ENCODE data around the gene PBOV1. TPM values are rescaled to one million over a fixed set of nuclear protein-coding genes. Genes with fewer than 3 reads are reported as not detected.

PBOV1 gene
- total RNA-seq, 2 experiments from 2014 or later, result not detected

- no peak overlapping the region for H3K27ac ChIP-seq (ENCODE audit: low read depth, low read length, poor library complexity, severe bottlenecking)
- intact Hi-C loops (cut with micrococcal nuclease; ENCODE audit: unreplicated experiment), result no loop called here
- no peaks in the 10 kb centered on the region for H3K9me3 ChIP-seq (ENCODE audit: low read length)
- no peaks in the 10 kb centered on the region for H3K4me1 ChIP-seq (ENCODE audit: insufficient read depth, low read length, poor library complexity, severe bottlenecking)
- no peaks in the 10 kb centered on the region for H3K9me2 ChIP-seq (ENCODE audit: insufficient read depth, low read length)
- H3K36me3 ChIP-seq (ENCODE audit: insufficient read depth, low read length), result no peaks in the 10 kb centered on the region
- no peak for DNase-seq (ENCODE audit: low spot score)
- no peak overlapping the region for H3K4me3 ChIP-seq (ENCODE audit: low read depth, low read length, poor library complexity, severe bottlenecking)
- BruUV-seq (replicated peaks), result no TSS peak
- ChIA-PET CTCF (ENCODE audit: unreplicated experiment) (no interaction called here), POLR2A (interaction anchor here (0.6 to 1.2 kb wide), 3 partner anchors 11 to 93 kb away, joined by 3 read pairs; no protein-coding TSS in a partner anchor)
- H3K79me2 ChIP-seq (ENCODE audit: insufficient read depth, low read depth, low read length), result no peaks in the 10 kb centered on the region
- H3K4me2 ChIP-seq (ENCODE audit: low read length), result no peak overlapping the region
- no peak overlapping the region for H2AFZ ChIP-seq (ENCODE audit: low read length)
- no peak for TF ChIP-seq CTCF (conservative IDR thresholded peaks at IDR 0.05; ENCODE audit: low read length)
- TF ChIP-seq EZH2phosphoT487 (IDR thresholded peaks at IDR 0.05; ENCODE audit: borderline replicate concordance, low read depth, low read length), result no peak
- no peaks in the 10 kb centered on the region for H4K20me1 ChIP-seq (ENCODE audit: insufficient read depth, low read length)
Measured at GRCh38 chr6:138204792-138205384, 13.4 kb downstream of the PBOV1 start.

- Histone ChIP-seq H3K79me2 (ENCODE audit: insufficient read depth, low read depth, low read length) (no peaks in the 10 kb centered on the region), H3K27ac (ENCODE audit: low read depth, low read length, poor library complexity, severe bottlenecking) (no peak overlapping the region), H3K9me3 (ENCODE audit: low read length) (no peaks in the 10 kb centered on the region), H2AFZ (ENCODE audit: low read length) (no peak overlapping the region), H3K4me2 (ENCODE audit: low read length) (no peak overlapping the region), H3K36me3 (ENCODE audit: insufficient read depth, low read length) (no peaks in the 10 kb centered on the region), H3K4me1 (ENCODE audit: insufficient read depth, low read length, poor library complexity, severe bottlenecking) (no peaks in the 10 kb centered on the region), H3K4me3 (ENCODE audit: low read depth, low read length, poor library complexity, severe bottlenecking) (no peak overlapping the region), H3K9me2 (ENCODE audit: insufficient read depth, low read length) (no peaks in the 10 kb centered on the region), H4K20me1 (ENCODE audit: insufficient read depth, low read length) (no peaks in the 10 kb centered on the region)
- BruUV-seq (replicated peaks), result no TSS peak
- ChIA-PET POLR2A (interaction anchor here (0.7 kb wide), 1 partner anchor 24 kb away, joined by 3 read pairs; no protein-coding TSS in a partner anchor), CTCF (ENCODE audit: unreplicated experiment) (no interaction called here)
- TF ChIP-seq EZH2phosphoT487 (IDR thresholded peaks at IDR 0.05; ENCODE audit: borderline replicate concordance, low read depth, low read length) (no peak), CTCF (conservative IDR thresholded peaks at IDR 0.05; ENCODE audit: low read length) (no peak)
- DNase-seq (ENCODE audit: low spot score), result no peak
- intact Hi-C loops (cut with micrococcal nuclease; ENCODE audit: unreplicated experiment), result no loop called here
Measured at GRCh38 chr6:138204303-138204702, 14.0 kb downstream of the PBOV1 start.

- Histone ChIP-seq H3K4me3 (ENCODE audit: low read depth, low read length, poor library complexity, severe bottlenecking) (no peak overlapping the region), H4K20me1 (ENCODE audit: insufficient read depth, low read length) (no peaks in the 10 kb centered on the region), H2AFZ (ENCODE audit: low read length) (no peak overlapping the region), H3K79me2 (ENCODE audit: insufficient read depth, low read depth, low read length) (no peaks in the 10 kb centered on the region), H3K9me2 (ENCODE audit: insufficient read depth, low read length) (no peaks in the 10 kb centered on the region), H3K9me3 (ENCODE audit: low read length) (no peaks in the 10 kb centered on the region), H3K27ac (ENCODE audit: low read depth, low read length, poor library complexity, severe bottlenecking) (no peak overlapping the region), H3K4me1 (ENCODE audit: insufficient read depth, low read length, poor library complexity, severe bottlenecking) (no peaks in the 10 kb centered on the region), H3K4me2 (ENCODE audit: low read length) (no peak overlapping the region), H3K36me3 (ENCODE audit: insufficient read depth, low read length) (no peaks in the 10 kb centered on the region)
- TF ChIP-seq EZH2phosphoT487 (IDR thresholded peaks at IDR 0.05; ENCODE audit: borderline replicate concordance, low read depth, low read length), result no peak
- no peak for TF ChIP-seq CTCF (conservative IDR thresholded peaks at IDR 0.05; ENCODE audit: low read length)
- ChIA-PET CTCF (ENCODE audit: unreplicated experiment) (no interaction called here), POLR2A (no interaction called here)
- no TSS peak for BruUV-seq (replicated peaks)
- no peak for DNase-seq (ENCODE audit: low spot score)
- intact Hi-C loops (cut with micrococcal nuclease; ENCODE audit: unreplicated experiment), result no loop called here
Measured at GRCh38 chr6:138203315-138203714, 15.0 kb downstream of the PBOV1 start.

All from OCI-LY7 (cell line).